Endothelial cell (in vitro differentiated cells): ENCODE measurements around the gene MAGOHB. TPM values are rescaled to one million over a fixed set of nuclear protein-coding genes. Genes with fewer than 3 reads are reported as not detected.
"Not testable (repeated sequence)": the region's sequence is repeated elsewhere in the genome, so short reads cannot be mapped to it uniquely, and the experiment has no call there.

Experiments used
- DNase-seq: peaks from one replicate; pipeline ENCODE4 v3.0.0; 2021; ENCODE audit warnings: low spot score
- H3K27ac Mint-ChIP-seq: one replicate; pipeline ENCODE4 v1.8.0; 2021; ENCODE audit warnings: mixed read lengths, inconsistent platforms; ENCODE audit not compliant: unreplicated experiment
- H3K27me3 Mint-ChIP-seq: one replicate; pipeline ENCODE4 v1.8.0; 2021; ENCODE audit warnings: mild to moderate bottlenecking, moderate library complexity, mixed read lengths, inconsistent platforms; ENCODE audit not compliant: unreplicated experiment
- H3K36me3 Mint-ChIP-seq: one replicate; pipeline ENCODE4 v1.8.0; 2021; ENCODE audit warnings: mild to moderate bottlenecking, low read depth, mixed read lengths, inconsistent platforms; ENCODE audit not compliant: unreplicated experiment
- H3K4me1 Mint-ChIP-seq: one replicate; pipeline ENCODE4 v1.8.0; 2021; ENCODE audit warnings: mild to moderate bottlenecking, mixed read lengths, inconsistent platforms; ENCODE audit not compliant: unreplicated experiment
- H3K4me3 Mint-ChIP-seq: one replicate; pipeline ENCODE4 v1.8.0; 2021; ENCODE audit warnings: mild to moderate bottlenecking, mixed read lengths, inconsistent platforms; ENCODE audit not compliant: unreplicated experiment
- H3K9me3 Mint-ChIP-seq: one replicate; pipeline ENCODE4 v1.8.0; 2021; ENCODE audit warnings: mixed read lengths, inconsistent platforms; ENCODE audit not compliant: unreplicated experiment
- total RNA-seq: library from RNA; stranded (reverse); fragmentation: NEBNext Ultra II Directional; extraction: Animal tissue kit (Norgen Biotek cat#: 25700); gene quantifications from one replicate; pipeline ENCODE4 v1.2.1, GENCODE V29; 2021; ENCODE audit not compliant: unreplicated experiment
- TF ChIP-seq, protein P1 (sequence below): fragments of 200-600 bp; sonication (generic); IDR thresholded peaks from one replicate; pipeline ENCODE4 v1.5.0; 2021; ENCODE audit warnings: antibody characterized with exemption; ENCODE audit not compliant: unreplicated experiment

Gene MAGOHB
- total RNA-seq, 1 donor from 2014 or later, result 23.8 TPM

DNA sequence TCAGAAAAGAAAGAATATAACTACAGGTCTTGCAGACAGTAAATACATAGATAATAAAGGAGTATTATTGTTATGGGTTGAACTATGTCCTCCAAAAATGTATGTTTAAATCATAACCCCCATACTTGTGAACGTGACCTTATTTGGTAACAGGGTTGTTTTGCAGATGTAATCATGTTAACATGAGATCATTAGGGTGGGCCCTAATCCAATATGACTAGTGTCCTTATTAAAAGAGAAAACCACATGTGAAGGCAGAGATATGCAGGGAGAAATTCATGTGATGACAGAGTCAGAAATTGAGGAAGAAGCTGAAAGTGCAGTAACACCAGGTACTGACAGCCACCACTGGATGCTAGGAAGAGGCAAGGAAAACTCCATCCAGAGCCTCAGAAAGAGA is 29.0 kb downstream of the MAGOHB start:
- no peak overlapping the region for H3K27ac Mint-ChIP-seq
- H3K4me3 Mint-ChIP-seq, result no peak overlapping the region
- H3K36me3 Mint-ChIP-seq, result peaks cover 21% of the 10 kb centered on the region
- H3K9me3 Mint-ChIP-seq, result no peaks in the 10 kb centered on the region
- H3K27me3 Mint-ChIP-seq, result no peaks in the 10 kb centered on the region
- TF ChIP-seq, protein P1, sequence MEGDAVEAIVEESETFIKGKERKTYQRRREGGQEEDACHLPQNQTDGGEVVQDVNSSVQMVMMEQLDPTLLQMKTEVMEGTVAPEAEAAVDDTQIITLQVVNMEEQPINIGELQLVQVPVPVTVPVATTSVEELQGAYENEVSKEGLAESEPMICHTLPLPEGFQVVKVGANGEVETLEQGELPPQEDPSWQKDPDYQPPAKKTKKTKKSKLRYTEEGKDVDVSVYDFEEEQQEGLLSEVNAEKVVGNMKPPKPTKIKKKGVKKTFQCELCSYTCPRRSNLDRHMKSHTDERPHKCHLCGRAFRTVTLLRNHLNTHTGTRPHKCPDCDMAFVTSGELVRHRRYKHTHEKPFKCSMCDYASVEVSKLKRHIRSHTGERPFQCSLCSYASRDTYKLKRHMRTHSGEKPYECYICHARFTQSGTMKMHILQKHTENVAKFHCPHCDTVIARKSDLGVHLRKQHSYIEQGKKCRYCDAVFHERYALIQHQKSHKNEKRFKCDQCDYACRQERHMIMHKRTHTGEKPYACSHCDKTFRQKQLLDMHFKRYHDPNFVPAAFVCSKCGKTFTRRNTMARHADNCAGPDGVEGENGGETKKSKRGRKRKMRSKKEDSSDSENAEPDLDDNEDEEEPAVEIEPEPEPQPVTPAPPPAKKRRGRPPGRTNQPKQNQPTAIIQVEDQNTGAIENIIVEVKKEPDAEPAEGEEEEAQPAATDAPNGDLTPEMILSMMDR, result no peak
- DNase-seq, result no peak
- no peaks in the 10 kb centered on the region for H3K4me1 Mint-ChIP-seq

DNA sequence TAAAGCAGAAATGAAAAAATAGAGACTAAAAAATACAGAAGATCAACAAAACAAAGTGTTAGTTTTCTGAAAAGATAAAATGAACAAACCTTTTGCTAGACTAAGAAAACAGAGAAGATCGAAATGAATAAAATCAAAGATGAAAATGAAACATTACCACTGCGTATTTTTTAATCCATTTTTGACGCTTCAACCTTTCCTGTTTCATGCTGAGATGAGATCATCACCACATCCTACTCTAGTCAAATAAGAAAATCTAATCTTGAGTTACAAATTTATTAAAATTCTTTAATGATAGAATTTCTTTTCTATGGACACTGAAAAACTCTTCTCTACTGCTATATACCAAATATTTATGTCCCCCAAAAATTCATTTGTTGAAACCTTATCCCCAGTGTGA is 30.7 kb downstream of the MAGOHB start:
- no peak for DNase-seq
- peaks cover 21% of the 10 kb centered on the region for H3K36me3 Mint-ChIP-seq
- H3K9me3 Mint-ChIP-seq, result no peaks in the 10 kb centered on the region
- TF ChIP-seq, protein P1, result no peak
- H3K4me1 Mint-ChIP-seq, result no peaks in the 10 kb centered on the region
- no peak overlapping the region for H3K27ac Mint-ChIP-seq
- no peak overlapping the region for H3K4me3 Mint-ChIP-seq
- H3K27me3 Mint-ChIP-seq, result no peaks in the 10 kb centered on the region

DNA sequence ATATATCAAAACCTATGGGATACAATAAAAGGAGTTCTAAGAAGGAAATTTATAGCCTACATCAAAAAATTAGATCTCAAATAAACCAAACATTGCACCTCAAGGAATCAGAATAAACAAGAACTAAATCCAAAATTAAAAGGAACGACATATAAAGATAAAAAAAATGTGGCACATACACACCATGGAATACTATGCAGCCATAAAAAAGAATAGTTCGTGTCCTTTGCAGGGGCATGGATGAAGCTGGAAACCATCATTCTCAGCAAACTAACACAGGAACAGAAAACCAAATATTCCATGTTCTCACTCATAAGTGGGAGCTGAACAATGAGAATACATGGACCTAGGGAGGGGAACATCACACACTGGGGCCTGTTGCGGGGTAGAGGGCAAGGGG is 31.3 kb downstream of the MAGOHB start:
- H3K36me3 Mint-ChIP-seq, result peaks cover 21% of the 10 kb centered on the region
- H3K4me3 Mint-ChIP-seq, H3K9me3 Mint-ChIP-seq, H3K4me1 Mint-ChIP-seq, H3K27me3 Mint-ChIP-seq, DNase-seq, H3K27ac Mint-ChIP-seq: not testable (repeated sequence)

DNA sequence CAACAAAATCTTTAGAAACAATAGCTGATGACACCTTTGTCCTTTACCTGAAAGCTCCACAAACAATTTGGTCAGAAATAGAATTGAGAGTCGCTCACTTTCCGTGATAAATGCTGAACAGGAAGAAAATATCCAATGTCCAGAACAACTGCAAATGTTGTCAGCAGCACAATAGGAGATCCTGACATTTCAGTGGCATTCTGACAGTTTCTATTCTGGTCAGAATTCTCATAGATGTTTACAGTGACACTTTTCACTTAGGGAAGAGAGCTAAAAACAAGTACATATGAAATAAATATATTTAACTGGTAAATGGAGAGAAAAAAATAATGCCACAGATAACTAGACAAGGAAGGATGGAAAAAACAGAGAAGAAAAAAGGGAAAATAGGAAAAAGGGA is 39.1 kb downstream of the MAGOHB start:
- Mint-ChIP-seq H3K9me3 (no peaks in the 10 kb centered on the region), H3K4me3 (no peak overlapping the region), H3K27ac (no peak overlapping the region), H3K36me3 (no peaks in the 10 kb centered on the region), H3K27me3 (no peaks in the 10 kb centered on the region), H3K4me1 (peaks cover 13% of the 10 kb centered on the region)
- TF ChIP-seq, protein P1, result no peak
- DNase-seq, result no peak

DNA sequence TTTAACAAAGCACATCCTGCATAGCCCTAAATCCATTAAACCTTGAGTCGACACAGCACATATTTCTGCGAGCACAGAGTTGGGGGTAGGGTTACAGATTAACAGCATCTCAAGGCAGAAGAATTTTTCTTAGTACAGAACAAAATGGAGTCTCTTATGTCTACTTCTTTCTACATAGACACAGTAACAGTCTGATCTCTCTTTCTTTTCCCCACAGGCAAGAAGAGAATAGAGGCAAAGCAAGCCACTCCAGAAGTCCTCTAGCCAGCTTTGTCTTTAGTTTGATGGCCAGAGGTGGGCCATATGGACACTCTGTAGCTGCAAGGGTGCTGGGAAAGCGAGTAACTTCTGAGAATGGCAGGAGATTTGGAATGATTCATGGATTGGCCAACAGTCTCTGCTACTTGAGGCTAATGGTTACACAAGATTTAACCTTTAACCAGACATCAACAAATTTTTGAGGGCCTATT is 41.4 kb downstream of the MAGOHB start:
- H3K36me3 Mint-ChIP-seq, H3K27me3 Mint-ChIP-seq, DNase-seq, H3K9me3 Mint-ChIP-seq, H3K4me3 Mint-ChIP-seq: not testable (repeated sequence)
- Mint-ChIP-seq H3K4me1 (peaks cover 13% of the 10 kb centered on the region), H3K27ac (peak overlapping the region; percentile 52)

DNA sequence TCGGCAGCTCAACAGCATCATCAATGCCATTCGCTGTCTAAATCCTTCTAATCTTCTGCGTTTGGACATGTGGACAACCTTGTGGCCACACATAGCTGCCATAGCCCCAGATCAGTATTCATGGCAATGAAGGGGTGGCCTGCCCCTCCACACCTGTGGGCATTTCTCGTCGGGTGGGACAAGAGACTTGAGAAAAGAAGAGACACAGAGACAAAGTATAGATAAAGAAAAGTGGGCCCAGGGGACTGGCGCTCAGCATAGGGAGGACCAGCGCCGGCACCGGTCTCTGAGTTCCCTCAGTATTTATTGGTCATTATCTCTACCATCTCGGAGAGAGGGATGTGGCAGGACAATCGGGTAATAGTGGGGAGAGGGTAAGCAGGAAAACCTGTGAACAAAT is 42.3 kb downstream of the MAGOHB start:
- TF ChIP-seq, protein P1, result no peak
- peaks cover 13% of the 10 kb centered on the region for H3K4me1 Mint-ChIP-seq
- H3K4me3 Mint-ChIP-seq, result no peak overlapping the region
- no peak overlapping the region for H3K27ac Mint-ChIP-seq
- H3K36me3 Mint-ChIP-seq, result no peaks in the 10 kb centered on the region
- no peak for DNase-seq
- H3K27me3 Mint-ChIP-seq, result no peaks in the 10 kb centered on the region
- no peaks in the 10 kb centered on the region for H3K9me3 Mint-ChIP-seq
